K562 (cell line): Measurements from ENCODE around the gene LAMTOR1. TPM values are rescaled to one million over a fixed set of nuclear protein-coding genes. Genes with fewer than 3 reads are reported as not detected.

Experiments used
- AFF4 ChIP-seq: sonication (generic); formaldehyde crosslinking; IDR thresholded peaks from 2 replicates; pipeline ENCODE4 v1.8.0; 2023; ENCODE audit warnings: mild to moderate bottlenecking, missing genetic modification reagents
- ARID3B ChIP-seq: fragments of 250-450 bp; sonication (Bioruptor Pico); IDR thresholded peaks from 2 replicates; pipeline ENCODE4 v1.4.0; 2020; ENCODE audit warnings: borderline replicate concordance
- BACH1 ChIP-seq: fragments of 200-800 bp; sonication (Bioruptor generic); IDR thresholded peaks from 2 replicates; pipeline ENCODE4 v1.6.1; 2016; ENCODE audit warnings: missing genetic modification characterization, missing compliant biosample characterization
- BRF1 ChIP-seq: IDR thresholded peaks from 3 replicates; pipeline ENCODE4 v1.6.1; 2011; ENCODE audit warnings: borderline replicate concordance, mild to moderate bottlenecking; ENCODE audit not compliant: insufficient read length; ENCODE audit errors: extremely low read depth
- CBFA2T2 ChIP-seq: fragments of 450-650 bp; conservative IDR thresholded peaks from 2 replicates; pipeline ENCODE4 v1.6.1; 2017; ENCODE audit warnings: mild to moderate bottlenecking
- CBFA2T3 ChIP-seq: fragments of 450-650 bp; IDR thresholded peaks from 2 replicates; pipeline ENCODE4 v1.6.1; 2017
- ELF1 ChIP-seq: fragments of 200-800 bp; sonication (Bioruptor generic); IDR thresholded peaks from 2 replicates; pipeline ENCODE4 v1.6.1; 2016; ENCODE audit warnings: missing genetic modification characterization, missing compliant biosample characterization
- ESRRA ChIP-seq: fragments of 450-650 bp; IDR thresholded peaks from 2 replicates; pipeline ENCODE4 v1.6.1; 2014; ENCODE audit warnings: low read depth, mild to moderate bottlenecking, moderate library complexity, borderline replicate concordance
- HNRNPLL ChIP-seq: fragments of 200-400 bp; formaldehyde crosslinking; IDR thresholded peaks from 2 replicates; pipeline ENCODE4 v1.6.1; 2017; ENCODE audit warnings: low read length, low read depth, mild to moderate bottlenecking; ENCODE audit not compliant: poor library complexity, severe bottlenecking
- JUND ChIP-seq, 2 experiments: IDR thresholded peaks; 2 replicates in 1 of 2; 3 replicates in 1 of 2; pipeline ENCODE4 v1.6.1; 2011; ENCODE audit warnings: borderline replicate concordance in 2 of 2, low read depth in 2 of 2, low read length in 2 of 2, improper control_type of control experiment in 1 of 2, missing biosample characterization in 1 of 2, missing genetic modification characterization in 1 of 2, missing genetic modification reagents in 1 of 2
- KLF16 ChIP-seq: IDR thresholded peaks from 2 replicates; pipeline ENCODE4 v1.6.1; 2016; ENCODE audit warnings: antibody characterized with exemption
- MBD2 ChIP-seq: sonication (generic); IDR thresholded peaks from 2 replicates; pipeline ENCODE4 v1.6.1; 2016; ENCODE audit warnings: low read depth, borderline replicate concordance
- PHF20 ChIP-seq: fragments of 450-650 bp; IDR thresholded peaks from 2 replicates; pipeline ENCODE4 v1.6.1; 2018; ENCODE audit not compliant: partially characterized antibody
- POLR2AphosphoS5 ChIP-seq: IDR thresholded peaks from 2 replicates; pipeline ENCODE4 v1.6.1; 2011; ENCODE audit warnings: mild to moderate bottlenecking, low read depth, low read length, moderate library complexity; ENCODE audit not compliant: control insufficient read depth, insufficient read depth
- PPARD ChIP-seq: fragments of 250-450 bp; sonication (Bioruptor Pico); IDR thresholded peaks from 2 replicates; pipeline ENCODE4 v1.8.0; 2022; ENCODE audit warnings: inconsistent platforms, mild to moderate bottlenecking, moderate library complexity
- PREB ChIP-seq: sonication (generic); formaldehyde crosslinking; IDR thresholded peaks from 2 replicates; pipeline ENCODE4 v1.8.1; 2023; ENCODE audit warnings: mild to moderate bottlenecking, missing genetic modification reagents
- PURB ChIP-seq: sonication (generic); formaldehyde crosslinking; IDR thresholded peaks from 2 replicates; pipeline ENCODE4 v1.9.0; 2021; ENCODE audit warnings: low read depth, mild to moderate bottlenecking, missing genetic modification reagents
- RAD21 ChIP-seq, 2 experiments: fragments of 250-450 bp in 1 of 2; fragments of 450-650 bp in 1 of 2; sonication (Bioruptor Pico) in 1 of 2; formaldehyde crosslinking in 1 of 2; IDR thresholded peaks in 1 of 2; conservative IDR thresholded peaks in 1 of 2; 2 replicates each; pipeline versions ENCODE4 v1.4.0 to v1.8.0; 2020 to 2022; ENCODE audit warnings: mild to moderate bottlenecking in 2 of 2, moderate library complexity in 1 of 2
- RBFOX2 ChIP-seq: fragments of 200-400 bp; formaldehyde crosslinking; IDR thresholded peaks from 2 replicates; pipeline ENCODE4 v1.6.1; 2017; ENCODE audit warnings: low read depth, mild to moderate bottlenecking, low read length, moderate library complexity
- SNAPC5 ChIP-seq: fragments of 250-450 bp; sonication (Bioruptor Pico); IDR thresholded peaks from 2 replicates; pipeline ENCODE4 v1.8.0; 2021; ENCODE audit warnings: moderate library complexity, mild to moderate bottlenecking, inconsistent platforms
- polyA plus RNA-seq, 8 experiments: library from polyadenylated mRNA; depleted of rRNA in 4 of 8; stranded (reverse) in 5 of 8; unstranded in 3 of 8; fragments of >200 nt; fragmentation: Nextera tagmentation in 2 of 8; fragmentation: Illumina TruSeq in 1 of 8; extraction: Ambion mirVana in 2 of 8; extraction: Trizol in 1 of 8; gene quantifications; 2 replicates each; pipeline versions ENCODE4 v1.2.1 to v1.2.3, GENCODE V29; 2011 to 2014; ENCODE audit warnings: inconsistent platforms in 1 of 8, missing spikeins in 1 of 8
- total RNA-seq, 7 experiments: library from RNA; depleted of rRNA in 6 of 7; stranded (reverse); fragments of >200 nt in 6 of 7; fragmentation: Illumina TruSeq in 2 of 7; extraction: Trizol in 2 of 7; gene quantifications; 2 replicates each; pipeline versions ENCODE4 v1.2.1 to v1.2.3, GENCODE V29; 2011 to 2021; ENCODE audit warnings: low replicate concordance in 1 of 7

Gene LAMTOR1
- total and polyA plus RNA-seq, 9 of the 15 experiments (the other 6 are each of a cell fraction or from before 2014, with no cell fraction given) = 62.6 to 104 (median 85.3) TPM

DNA sequence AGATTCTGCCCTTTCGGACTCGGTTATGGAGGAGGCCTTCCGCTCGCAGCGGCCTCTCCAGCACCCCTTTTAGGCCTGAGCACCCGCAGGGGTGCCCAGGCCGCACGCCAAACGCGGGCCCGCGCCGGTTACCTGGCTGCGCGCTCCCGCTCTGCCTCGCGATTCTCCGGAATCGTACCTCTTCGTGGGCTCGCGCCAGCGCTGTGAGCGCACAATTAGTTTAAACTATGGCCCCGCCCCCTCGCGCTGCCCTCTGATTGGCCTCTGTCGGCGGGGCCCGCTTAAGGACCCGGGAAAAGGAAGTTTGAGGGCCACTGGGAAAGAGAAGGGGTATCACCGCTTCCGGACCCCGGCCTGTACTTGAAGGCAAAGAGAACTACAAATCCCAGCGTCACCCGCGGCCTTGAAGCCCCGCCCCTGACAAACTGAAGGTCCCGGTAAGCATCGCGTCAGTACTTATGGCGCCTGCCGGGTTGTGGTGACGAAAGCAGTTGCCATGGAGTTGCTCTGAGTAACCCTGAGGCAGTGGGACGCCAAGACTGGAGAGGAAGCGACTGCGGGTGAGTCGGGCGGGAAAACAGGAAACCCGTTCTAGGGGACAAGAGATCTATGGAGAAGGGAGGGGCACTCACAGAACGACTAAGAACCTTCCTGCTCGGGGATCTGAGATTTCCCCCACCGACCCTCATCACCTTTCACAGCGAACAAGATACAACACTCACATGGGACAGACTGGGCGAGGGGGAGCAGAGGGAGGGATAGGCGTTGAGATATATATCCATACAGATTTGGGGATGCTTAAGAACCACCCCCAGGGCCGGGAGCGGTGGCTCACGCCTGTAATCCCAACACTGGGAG is 22.5 kb downstream of the LAMTOR1 start, which contains the start of the genes LRRC51 and NUMA1 (continued):
- TF ChIP-seq AFF4 (CRISPR knock-in tag) (no peak), BACH1 (tag) (no peak), ARID3B (CRISPR knock-in tag) (no peak), JUND (IDR thresholded peaks at IDR 0.05; ENCODE audit: borderline replicate concordance, low read depth, low read length) (peak; percentile 77), JUND (tag; IDR thresholded peaks at IDR 0.05; ENCODE audit: borderline replicate concordance, low read depth, low read length) (peak; percentile 25; the same call in 1 of the 3 replicates), PHF20 (no peak), CBFA2T2 (no peak), SNAPC5 (CRISPR knock-in tag) (no peak), POLR2AphosphoS5 (peak; percentile 78), PPARD (CRISPR knock-in tag) (no peak), PURB (CRISPR knock-in tag) (no peak), PREB (no peak), HNRNPLL (peak; percentile 96), MBD2 (peak; percentile 67), RBFOX2 (peak; percentile 98), BRF1 (no peak), ESRRA (peak; percentile 78; the same call in 1 of the 2 replicates), RAD21 (CRISPR knock-in tag; conservative IDR thresholded peaks at IDR 0.05 in 1 of 2, IDR thresholded peaks at IDR 0.05 in 1 of 2) (0 out of 4 replicates have a peak, but pooled peaks of 1 of the 2 experiments have one; percentile 7), CBFA2T3 (no peak), ELF1 (tag) (peak; percentile 98), KLF16 (no peak)
